OCI-LY3 (cell line): Measurements from ENCODE around the gene MOCOS.

Source experiments
- H2AFZ ChIP-seq: fragments of 200-600, 300-600 bp; shearing (Covaris generic); 2 replicates; pipeline ENCODE4 v1.6.0; 2014; ENCODE audit warnings: antibody characterized with exemption, low read depth, low read length
- H3K27ac ChIP-seq: fragments of 200-600, 300-600 bp; sonication (generic); 2 replicates; pipeline ENCODE4 v1.5.1; 2014; ENCODE audit warnings: mild to moderate bottlenecking, low read length, moderate library complexity, mixed read lengths
- H3K27me3 ChIP-seq: fragments of 200-600, 300-600 bp; sonication (generic); 2 replicates; pipeline ENCODE4 v1.6.1; 2014; ENCODE audit warnings: low read depth, low read length, mixed read lengths
- H3K36me3 ChIP-seq: fragments of 200-600, 300-600 bp; sonication (generic); replicated peaks from 2 replicates; pipeline ENCODE3; 2014; ENCODE audit warnings: low read depth, low read length, mixed read lengths
- H3K4me1 ChIP-seq: fragments of 300-600, 200-600 bp; sonication (generic); 2 replicates; pipeline ENCODE4 v1.6.1; 2014; ENCODE audit warnings: low read length, mixed read lengths
- H3K4me2 ChIP-seq: fragments of 200-600, 300-600 bp; sonication (generic); 2 replicates; pipeline ENCODE4 v1.6.1; 2014; ENCODE audit warnings: low read length, mixed read lengths
- H3K4me3 ChIP-seq: fragments of 300-600, 200-600 bp; sonication (generic); 2 replicates; pipeline ENCODE4 v1.5.1; 2014; ENCODE audit warnings: antibody characterized with exemption, mild to moderate bottlenecking, low read length, moderate library complexity
- H3K79me2 ChIP-seq: fragments of 300-600, 200-600 bp; shearing (Covaris generic); 2 replicates; pipeline ENCODE4 v1.6.1; 2014; ENCODE audit warnings: mild to moderate bottlenecking, low read length, mixed read lengths
- H3K9ac ChIP-seq: fragments of 300-600, 200-600 bp; shearing (Covaris generic); 2 replicates; pipeline ENCODE4 v1.6.0; 2014; ENCODE audit warnings: mild to moderate bottlenecking, low read length, moderate library complexity
- H3K9me3 ChIP-seq: fragments of 200-600, 300-600 bp; shearing (Covaris generic); 2 replicates; pipeline ENCODE4 v1.6.1; 2014; ENCODE audit warnings: low read length, mixed read lengths; ENCODE audit not compliant: insufficient read depth
- H4K20me1 ChIP-seq: fragments of 200-600, 300-600 bp; sonication (generic); 2 replicates; pipeline ENCODE4 v1.6.1; 2016; ENCODE audit warnings: low read length, mixed read lengths; ENCODE audit not compliant: insufficient read depth
- EZH2phosphoT487 ChIP-seq: fragments of 200-600 bp; shearing (Covaris generic); IDR thresholded peaks from 2 replicates; pipeline ENCODE4 v1.6.1; 2018; ENCODE audit warnings: antibody characterized with exemption, mixed run types, low read depth
- TF ChIP-seq, protein P1 (sequence below): fragments of 200-600, 300-600 bp; sonication (generic); IDR thresholded peaks from 2 replicates; pipeline ENCODE4 v1.5.1; 2014; ENCODE audit warnings: antibody characterized with exemption, low read length, low read depth

The MOCOS gene

DNA sequence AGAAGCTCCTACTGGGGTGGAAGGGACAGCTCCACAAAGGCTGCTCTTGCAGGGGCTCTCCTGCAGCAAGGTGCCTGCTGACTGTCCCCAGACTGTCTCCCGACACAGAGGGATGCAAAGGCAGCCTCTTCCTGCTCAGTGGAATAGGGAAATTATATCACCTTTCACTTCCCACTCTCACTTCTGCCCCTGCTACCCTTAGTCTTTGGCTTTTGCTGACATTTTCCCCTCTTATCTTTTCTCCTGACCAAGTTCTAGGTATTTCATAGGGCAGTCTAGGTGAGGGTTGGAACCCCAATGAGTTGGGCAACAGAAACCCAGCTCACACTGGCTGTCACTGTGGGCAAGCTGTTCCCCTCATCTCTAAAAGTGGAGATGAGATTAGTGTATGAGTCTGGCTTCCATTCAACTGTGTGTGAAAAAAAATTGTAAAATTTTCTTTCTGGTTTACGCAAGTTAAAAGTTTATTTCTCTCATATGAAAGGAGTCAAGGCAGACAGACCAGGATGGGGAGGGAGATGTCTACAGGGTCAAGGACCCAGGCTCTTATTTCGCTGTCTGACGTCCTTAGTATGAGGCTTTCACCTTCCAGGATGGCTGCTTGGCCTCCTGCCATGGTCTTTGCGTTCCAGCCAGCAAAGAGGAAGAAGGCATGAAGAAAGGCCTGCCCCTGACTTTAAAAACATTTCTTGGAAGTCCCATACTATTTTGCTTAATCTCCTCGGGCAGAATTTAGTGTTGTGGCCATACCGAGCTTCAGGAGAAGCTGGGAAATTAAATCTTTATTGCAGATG is 7.5 kb upstream of the MOCOS start:
- peak overlapping the region; percentile 78 for H3K27ac ChIP-seq
- H3K27me3 ChIP-seq, result no peaks in the 10 kb centered on the region
- H4K20me1 ChIP-seq, result peaks cover 3% of the 10 kb centered on the region; the same call in 1 of the 2 replicates
- H3K4me1 ChIP-seq, result peaks cover 15% of the 10 kb centered on the region
- H2AFZ ChIP-seq, result no peak overlapping the region
- peak overlapping the region; percentile 38 for H3K4me3 ChIP-seq
- no peaks in the 10 kb centered on the region for H3K9me3 ChIP-seq
- peak overlapping the region; percentile 70 for H3K4me2 ChIP-seq
- H3K36me3 ChIP-seq, result peaks cover 29% of the 10 kb centered on the region
- H3K9ac ChIP-seq, result no peak overlapping the region
- H3K79me2 ChIP-seq, result no peaks in the 10 kb centered on the region
- TF ChIP-seq EZH2phosphoT487, result no peak
- TF ChIP-seq, protein P1, sequence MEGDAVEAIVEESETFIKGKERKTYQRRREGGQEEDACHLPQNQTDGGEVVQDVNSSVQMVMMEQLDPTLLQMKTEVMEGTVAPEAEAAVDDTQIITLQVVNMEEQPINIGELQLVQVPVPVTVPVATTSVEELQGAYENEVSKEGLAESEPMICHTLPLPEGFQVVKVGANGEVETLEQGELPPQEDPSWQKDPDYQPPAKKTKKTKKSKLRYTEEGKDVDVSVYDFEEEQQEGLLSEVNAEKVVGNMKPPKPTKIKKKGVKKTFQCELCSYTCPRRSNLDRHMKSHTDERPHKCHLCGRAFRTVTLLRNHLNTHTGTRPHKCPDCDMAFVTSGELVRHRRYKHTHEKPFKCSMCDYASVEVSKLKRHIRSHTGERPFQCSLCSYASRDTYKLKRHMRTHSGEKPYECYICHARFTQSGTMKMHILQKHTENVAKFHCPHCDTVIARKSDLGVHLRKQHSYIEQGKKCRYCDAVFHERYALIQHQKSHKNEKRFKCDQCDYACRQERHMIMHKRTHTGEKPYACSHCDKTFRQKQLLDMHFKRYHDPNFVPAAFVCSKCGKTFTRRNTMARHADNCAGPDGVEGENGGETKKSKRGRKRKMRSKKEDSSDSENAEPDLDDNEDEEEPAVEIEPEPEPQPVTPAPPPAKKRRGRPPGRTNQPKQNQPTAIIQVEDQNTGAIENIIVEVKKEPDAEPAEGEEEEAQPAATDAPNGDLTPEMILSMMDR, result no peak

DNA sequence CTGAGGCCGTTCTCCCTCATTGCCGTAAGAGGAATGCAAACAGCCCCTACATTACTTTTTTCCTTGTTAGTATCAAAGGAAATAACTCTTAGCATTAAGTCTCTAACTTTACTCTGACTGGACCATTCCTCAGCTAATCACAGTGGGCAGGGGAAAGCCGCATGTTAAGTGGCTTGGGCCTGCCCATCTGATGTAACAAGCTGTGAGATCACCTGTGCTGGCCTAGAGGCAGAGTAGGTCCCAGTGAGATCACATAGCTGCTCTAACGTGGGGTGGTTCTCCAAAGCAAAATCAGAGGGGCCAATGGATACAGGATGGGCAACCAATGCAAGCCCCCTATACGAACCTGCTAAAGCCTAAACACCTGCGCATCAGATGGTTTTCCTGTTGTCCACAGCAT is 5.9 kb upstream of the MOCOS start:
- Histone ChIP-seq H3K4me1 (peaks cover 30% of the 10 kb centered on the region), H3K27ac (no peak overlapping the region), H3K4me2 (no peak overlapping the region), H3K27me3 (0 out of 2 replicates have a peak, but pooled peaks cover under 1% of the 10 kb centered on the region), H3K9ac (no peak overlapping the region), H3K79me2 (no peaks in the 10 kb centered on the region), H3K9me3 (no peaks in the 10 kb centered on the region), H4K20me1 (peaks cover 3% of the 10 kb centered on the region; the same call in 1 of the 2 replicates), H2AFZ (no peak overlapping the region), H3K4me3 (no peak overlapping the region), H3K36me3 (peaks cover 17% of the 10 kb centered on the region)
- TF ChIP-seq EZH2phosphoT487, result no peak
- TF ChIP-seq, protein P1, result no peak

DNA sequence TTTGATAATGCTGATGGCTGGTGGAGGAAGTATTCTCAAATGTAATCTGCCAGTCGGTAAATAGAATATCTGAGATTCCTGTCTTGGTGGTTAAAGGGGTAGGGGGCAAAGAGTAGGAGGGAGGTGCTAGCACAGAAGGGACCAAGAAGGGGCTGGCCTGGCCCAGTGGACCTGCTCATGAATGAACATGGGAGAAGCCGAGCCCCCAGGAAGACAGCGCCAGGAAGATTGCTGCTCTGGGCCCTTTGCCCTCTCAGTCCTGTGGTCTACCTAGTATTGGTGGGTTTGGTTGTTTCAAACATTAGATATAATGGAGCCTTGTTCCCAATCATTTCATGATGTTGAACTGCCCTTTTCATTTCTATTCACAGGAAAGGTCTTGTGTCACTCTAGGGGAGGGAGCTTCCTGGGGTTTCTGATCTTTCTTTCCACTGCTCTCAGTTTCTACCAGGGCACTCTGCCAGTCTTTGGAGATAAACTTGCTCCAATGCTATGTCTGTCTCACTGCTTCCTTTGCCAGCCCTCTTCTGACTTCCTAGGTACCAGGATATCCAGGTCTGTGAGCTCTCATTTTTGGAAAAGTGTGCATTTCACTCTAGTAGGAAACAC is 5.3 kb upstream of the MOCOS start:
- no peaks in the 10 kb centered on the region for H3K79me2 ChIP-seq
- H3K4me2 ChIP-seq, result no peak overlapping the region
- no peak overlapping the region for H3K4me3 ChIP-seq
- H3K9ac ChIP-seq, result no peak overlapping the region
- 0 out of 2 replicates have a peak, but pooled peaks cover 3% of the 10 kb centered on the region for H3K27me3 ChIP-seq
- H3K9me3 ChIP-seq, result no peaks in the 10 kb centered on the region
- no peak overlapping the region for H3K27ac ChIP-seq
- H3K36me3 ChIP-seq, result peaks cover 12% of the 10 kb centered on the region
- H3K4me1 ChIP-seq, result peaks cover 32% of the 10 kb centered on the region
- H2AFZ ChIP-seq, result no peak overlapping the region
- TF ChIP-seq, protein P1, result no peak
- TF ChIP-seq EZH2phosphoT487, result no peak
- peaks cover 3% of the 10 kb centered on the region; the same call in 1 of the 2 replicates for H4K20me1 ChIP-seq

DNA sequence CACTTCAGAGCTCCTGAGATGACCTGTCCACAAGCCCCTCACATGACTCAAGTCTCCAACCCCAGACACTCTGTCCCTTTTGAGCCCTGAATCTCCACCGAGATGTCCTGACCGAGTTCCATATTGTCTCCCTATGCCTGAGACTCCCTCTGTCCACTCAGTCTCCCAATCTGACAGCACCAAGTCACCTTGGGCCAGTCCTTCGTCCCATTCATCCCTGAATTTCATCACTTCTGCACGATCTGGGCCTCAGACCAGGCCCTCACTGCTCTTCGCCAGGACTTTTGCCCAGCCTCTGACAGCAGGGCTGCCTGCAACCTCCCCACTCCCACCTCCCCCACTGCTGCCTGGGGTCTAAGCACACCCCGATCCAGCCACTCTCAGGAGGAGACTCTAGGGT is 4.3 kb upstream of the MOCOS start:
- no peak for TF ChIP-seq EZH2phosphoT487
- TF ChIP-seq, protein P1, result no peak

More for the DNA sequence above, 4.3 kb upstream of the MOCOS start:
- Histone ChIP-seq H3K79me2 (no peaks in the 10 kb centered on the region), H2AFZ (no peak overlapping the region), H3K4me3 (no peak overlapping the region), H3K4me2 (no peak overlapping the region), H3K27ac (no peak overlapping the region), H3K27me3 (peaks cover 8% of the 10 kb centered on the region), H3K9ac (no peak overlapping the region), H3K36me3 (peaks cover 4% of the 10 kb centered on the region), H3K4me1 (peaks cover 35% of the 10 kb centered on the region), H3K9me3 (no peaks in the 10 kb centered on the region), H4K20me1 (peaks cover 3% of the 10 kb centered on the region; the same call in 1 of the 2 replicates)
